Testis (tissue), 3 donors: ENCODE data around the gene RAPSN. TPM values are rescaled to one million over a fixed set of nuclear protein-coding genes. Genes with fewer than 3 reads are reported as not detected.

Experiments used
- DNase-seq: peaks from one replicate; pipeline ENCODE4 v3.0.0-alpha.2; 2019
- H3K27ac ChIP-seq, 2 donors: fragments of 200-600 bp; sonication (generic); one replicate each; pipeline ENCODE4 v1.5.1; 2019
- H3K27me3 ChIP-seq: fragments of 200-600 bp; sonication (generic); one replicate; pipeline ENCODE4 v1.5.1; 2019
- H3K36me3 ChIP-seq: fragments of 200-600 bp; sonication (generic); one replicate; pipeline ENCODE4 v1.5.1; 2017; ENCODE audit warnings: low read depth; ENCODE audit errors: missing control alignments
- H3K4me1 ChIP-seq: fragments of 200-600 bp; sonication (generic); one replicate; pipeline ENCODE4 v1.5.1; 2019
- H3K4me3 ChIP-seq, 2 donors: fragments of 200-600 bp; sonication (generic); one replicate each; pipeline ENCODE4 v1.5.1; 2017 to 2019
- H3K9me3 ChIP-seq: fragments of 200-600 bp; sonication (generic); one replicate; pipeline ENCODE4 v1.5.1; 2017
- CTCF ChIP-seq, 3 experiments: fragments of 450-650 bp in 2 of 3; fragments of 200-600 bp in 1 of 3; sonication (generic) in 1 of 3; IDR thresholded peaks; one replicate each; pipeline ENCODE4 v1.5.1; 2016 to 2019; ENCODE audit warnings: antibody characterized with exemption in 3 of 3, mild to moderate bottlenecking in 2 of 3, moderate library complexity in 1 of 3
- POLR2A ChIP-seq: fragments of 450-650 bp; IDR thresholded peaks from one replicate; pipeline ENCODE4 v1.6.1; 2017; ENCODE audit warnings: antibody characterized with exemption, mild to moderate bottlenecking, moderate library complexity
- WGBS, 2 donors: methylation state at CpG; one replicate each; pipeline ENCODE4 v1.1.5; 2018; 5-methylcytosine and 5-hydroxymethylcytosine counted together
- intact Hi-C: fragments of 100-400 bp; cut with DNase I; formaldehyde crosslinking; loops from one replicate; pipeline ENCODE4 v1.15.1; 2023; ENCODE audit warnings: low total_unique reads
- polyA plus RNA-seq: library from polyadenylated mRNA; stranded (reverse); fragments of 350-450 nt; fragmentation: Illumina TruSeq; extraction: RNeasy Lipid Tissue Mini Kit (QIAGEN cat#74804); gene quantifications from one replicate; pipeline ENCODE4 v1.2.3, GENCODE V29; 2014; ENCODE audit warnings: low read depth, low replicate concordance; ENCODE audit not compliant: insufficient read depth
- total RNA-seq, 2 donors: library from RNA; depleted of rRNA; stranded (reverse); fragments of >200 nt; gene quantifications; one replicate each; pipeline ENCODE4 v1.2.3, GENCODE V29; 2016

RAPSN gene
- total and polyA plus RNA-seq, 3 donors from 2014 or later: 0.19 to 0.65 (median 0.63) TPM

- H3K4me1 ChIP-seq: peaks cover 6% of the 10 kb centered on the region
- no peaks in the 10 kb centered on the region for H3K27me3 ChIP-seq
- no peak overlapping the region for H3K4me3 ChIP-seq
- no peaks in the 10 kb centered on the region for H3K9me3 ChIP-seq
- DNase-seq: no peak
- H3K27ac ChIP-seq: no peak overlapping the region
- intact Hi-C loops: no loop called here
- no peaks in the 10 kb centered on the region for H3K36me3 ChIP-seq
- 85 to 87% methylated on average over 4 to 8 of the region's 8 CpGs for WGBS, 2 donors
- TF ChIP-seq CTCF (IDR thresholded peaks at IDR 0.05): no peak
- TF ChIP-seq POLR2A: no peak
Observed at GRCh38 chr11:47449541-47449940, 605 bp upstream of the RAPSN start.

GRCh38 chr11:47447906-47448305, 1.0 kb downstream of the RAPSN start:
- Histone ChIP-seq H3K27ac (no peak overlapping the region), H3K4me3 (no peak overlapping the region), H3K4me1 (no peaks in the 10 kb centered on the region), H3K9me3 (no peaks in the 10 kb centered on the region), H3K36me3 (no peaks in the 10 kb centered on the region), H3K27me3 (no peaks in the 10 kb centered on the region)
- no peak for DNase-seq
- TF ChIP-seq POLR2A (no peak), CTCF (IDR thresholded peaks at IDR 0.05) (no peak)
- intact Hi-C loops: no loop called here
- 94% methylated on average over 9 to 12 of the region's 12 CpGs for WGBS, 2 donors

- DNase-seq: no peak
- Histone ChIP-seq H3K4me3 (no peak overlapping the region), H3K36me3 (no peaks in the 10 kb centered on the region), H3K27me3 (no peaks in the 10 kb centered on the region), H3K27ac (no peak overlapping the region), H3K9me3 (no peaks in the 10 kb centered on the region), H3K4me1 (no peaks in the 10 kb centered on the region)
- intact Hi-C loops: no loop called here
- WGBS, 2 donors: 93 to 95% methylated on average over 9 of the region's 9 CpGs
- no peak for TF ChIP-seq POLR2A
- TF ChIP-seq CTCF (IDR thresholded peaks at IDR 0.05): no peak
Observed at GRCh38 chr11:47446833-47447232, 2.1 kb downstream of the RAPSN start.

GRCh38 chr11:47445840-47446239, 3.1 kb downstream of the RAPSN start:
- WGBS, 2 donors: 90 to 96% methylated on average over 4 of the region's 4 CpGs
- TF ChIP-seq POLR2A (no peak), CTCF (IDR thresholded peaks at IDR 0.05) (no peak)
- intact Hi-C loops: no loop called here

GRCh38 chr11:47443817-47444216, 5.1 kb downstream of the RAPSN start:
- H3K9me3 ChIP-seq: no peaks in the 10 kb centered on the region
- TF ChIP-seq CTCF (IDR thresholded peaks at IDR 0.05): no peak
- TF ChIP-seq POLR2A: no peak
- WGBS, 2 donors: 92 to 98% methylated on average over 2 to 3 of the region's 3 CpGs
- no peaks in the 10 kb centered on the region for H3K27me3 ChIP-seq
- DNase-seq: no peak
- no peak overlapping the region for H3K4me3 ChIP-seq
- no peak overlapping the region for H3K27ac ChIP-seq
- no peaks in the 10 kb centered on the region for H3K36me3 ChIP-seq
- H3K4me1 ChIP-seq: no peaks in the 10 kb centered on the region
- intact Hi-C loops: no loop called here

More at GRCh38 chr11:47445840-47446239, 3.1 kb downstream of the RAPSN start:
- H3K27ac ChIP-seq: no peak overlapping the region
- H3K27me3 ChIP-seq: no peaks in the 10 kb centered on the region
- H3K4me3 ChIP-seq: no peak overlapping the region
- DNase-seq: no peak
- no peaks in the 10 kb centered on the region for H3K36me3 ChIP-seq
- no peaks in the 10 kb centered on the region for H3K4me1 ChIP-seq
- H3K9me3 ChIP-seq: no peaks in the 10 kb centered on the region
